Tibial artery (tissue), 4 donors: ENCODE data around the gene NUDT7.

Experiments
- DNase-seq, 2 donors: peaks; one replicate each; pipeline ENCODE4 v3.0.0-alpha.2; 2019
- H3K27ac ChIP-seq, 2 donors: fragments of 200-600 bp; sonication (generic) in 1 of 2; 1 replicate in 1 of 2; 2 replicates in 1 of 2; pipeline ENCODE4 v1.5.1; 2018 to 2019; ENCODE audit warnings: mild to moderate bottlenecking in 1 of 2
- H3K27me3 ChIP-seq, 2 donors: fragments of 200-600 bp; sonication (generic) in 1 of 2; one replicate each; pipeline versions ENCODE4 v1.5.1 to v1.6.0; 2016 to 2019
- H3K36me3 ChIP-seq, 3 donors: fragments of 200-600 bp; sonication (generic) in 2 of 3; one replicate each; pipeline ENCODE4 v1.5.1; 2016 to 2019; ENCODE audit warnings: mild to moderate bottlenecking in 2 of 3
- H3K4me1 ChIP-seq, 4 donors: fragments of 200-600 bp; sonication (generic) in 2 of 4; 1 replicate in 3 of 4; 2 replicates in 1 of 4; pipeline ENCODE4 v1.5.1; 2016 to 2019
- H3K4me3 ChIP-seq, 2 donors: fragments of 200-600 bp; sonication (generic) in 1 of 2; 1 replicate in 1 of 2; 2 replicates in 1 of 2; pipeline ENCODE4 v1.5.1; 2018 to 2019; ENCODE audit warnings: mild to moderate bottlenecking in 2 of 2
- H3K9me3 ChIP-seq, 3 donors: fragments of 200-600 bp; sonication (generic) in 1 of 3; one replicate each; pipeline ENCODE4 v1.5.1; 2016 to 2019
- CTCF ChIP-seq, 2 experiments: fragments of 200-600 bp in 1 of 2; fragments of 450-650 bp in 1 of 2; IDR thresholded peaks; one replicate each; pipeline ENCODE4 v1.5.1; 2017 to 2019; ENCODE audit warnings: antibody characterized with exemption in 2 of 2, mild to moderate bottlenecking in 1 of 2, moderate library complexity in 1 of 2
- intact Hi-C: fragments of 100-400 bp; cut with DNase I; formaldehyde crosslinking; loops from one replicate; pipeline ENCODE4 v1.15.0; 2023; ENCODE audit warnings: low total_unique reads

Gene NUDT7

GRCh38 chr16:77761204-77761603 lies 38.9 kb downstream of the NUDT7 start:
- Histone ChIP-seq H3K27me3 (no peaks in the 10 kb centered on the region), H3K4me1 (peaks cover 0 to 19% (median 12%) of the 10 kb centered on the region in 4 donors), H3K9me3 (no peaks in the 10 kb centered on the region), H3K36me3 (no peaks in the 10 kb centered on the region), H3K27ac (no peak overlapping the region), H3K4me3 (no peak overlapping the region)
- TF ChIP-seq CTCF (IDR thresholded peaks at IDR 0.05) = no peak
- intact Hi-C loops = no loop called here
- no peak for DNase-seq

- H3K36me3 ChIP-seq = no peaks in the 10 kb centered on the region
- no peaks in the 10 kb centered on the region for H3K9me3 ChIP-seq
- TF ChIP-seq CTCF (IDR thresholded peaks at IDR 0.05) = no peak
- intact Hi-C loops = no loop called here
- no peak overlapping the region for H3K4me3 ChIP-seq
- no peak for DNase-seq
- H3K27ac ChIP-seq = no peak overlapping the region
- H3K4me1 ChIP-seq = peaks cover 0 to 19% (median 12%) of the 10 kb centered on the region in 4 donors
- H3K27me3 ChIP-seq = no peaks in the 10 kb centered on the region
Measured at GRCh38 chr16:77762262-77762661, 39.9 kb downstream of the NUDT7 start.

GRCh38 chr16:77763994-77764393 lies 41.7 kb downstream of the NUDT7 start:
- H3K4me1 ChIP-seq = peaks cover 0 to 19% (median 12%) of the 10 kb centered on the region in 4 donors
- no peaks in the 10 kb centered on the region for H3K36me3 ChIP-seq
- H3K4me3 ChIP-seq = no peak overlapping the region
- H3K27me3 ChIP-seq = no peaks in the 10 kb centered on the region
- H3K9me3 ChIP-seq = no peaks in the 10 kb centered on the region
- intact Hi-C loops = no loop called here
- DNase-seq = no peak
- no peak for TF ChIP-seq CTCF (IDR thresholded peaks at IDR 0.05)
- H3K27ac ChIP-seq = peak overlapping the region in 1 of 2 donors; percentile 60

DNA sequence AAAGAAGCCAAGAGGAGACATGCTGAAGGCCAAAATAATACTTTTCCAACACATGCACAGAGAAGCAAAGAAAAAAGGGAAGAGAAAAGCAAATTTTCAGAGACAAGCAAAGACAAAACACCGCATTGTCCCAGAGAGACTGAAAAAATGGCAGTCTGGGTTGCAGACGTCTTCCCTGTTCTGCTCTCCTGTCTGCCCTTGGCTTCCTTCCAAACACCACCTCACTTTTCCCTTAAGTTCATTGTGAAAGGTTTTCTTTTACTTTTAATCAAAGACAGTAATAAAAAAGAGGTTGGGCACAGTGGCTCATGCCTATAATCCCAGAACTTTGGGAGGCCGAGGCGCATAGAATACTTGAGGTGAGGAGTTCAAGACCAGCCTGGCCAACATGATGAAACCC lies 44.9 kb downstream of the NUDT7 start:
- Histone ChIP-seq H3K27me3 (no peaks in the 10 kb centered on the region), H3K4me3 (no peak overlapping the region), H3K4me1 (peaks cover 0 to 19% (median 12%) of the 10 kb centered on the region in 4 donors), H3K9me3 (no peaks in the 10 kb centered on the region), H3K27ac (no peak overlapping the region), H3K36me3 (no peaks in the 10 kb centered on the region)
- TF ChIP-seq CTCF (IDR thresholded peaks at IDR 0.05) = no peak
- intact Hi-C loops = no loop called here
- DNase-seq = no peak

DNA sequence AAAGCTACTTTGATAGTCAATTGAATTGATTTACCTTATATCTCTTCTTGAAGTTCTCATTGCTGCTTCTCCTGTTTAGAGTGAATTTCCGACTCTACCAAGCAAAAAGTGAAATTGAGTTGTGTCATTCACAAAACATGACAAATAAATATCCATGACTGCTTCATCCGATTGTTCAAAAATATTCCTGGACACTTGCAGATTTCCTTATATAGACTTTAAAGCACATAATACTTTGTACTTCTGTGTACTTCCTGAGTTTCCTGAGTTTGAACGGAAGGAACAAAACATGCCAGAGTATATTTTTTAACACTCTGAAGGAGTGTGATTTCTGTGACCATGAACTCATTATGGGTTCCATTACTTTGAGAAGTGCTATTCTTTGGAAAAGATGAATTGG lies 45.5 kb downstream of the NUDT7 start:
- TF ChIP-seq CTCF (IDR thresholded peaks at IDR 0.05) = no peak
- intact Hi-C loops = no loop called here
- no peak overlapping the region for H3K27ac ChIP-seq
- no peaks in the 10 kb centered on the region for H3K36me3 ChIP-seq
- DNase-seq = no peak
- H3K4me3 ChIP-seq = no peak overlapping the region
- H3K27me3 ChIP-seq = no peaks in the 10 kb centered on the region
- peaks cover 0 to 19% (median 12%) of the 10 kb centered on the region in 4 donors for H3K4me1 ChIP-seq
- no peaks in the 10 kb centered on the region for H3K9me3 ChIP-seq
